ENCODE results near the gene MED13L.

Gene MED13L

GRCh38 chr12:116276652-116277466 is 634 bp downstream of the MED13L start:
- peak; percentile 73 for DNase-seq (ENCODE audit: low read depth)

- no peak for DNase-seq (ENCODE audit: low read depth)
These were observed 2.7 kb downstream of the MED13L start for GRCh38 chr12:116274551-116275375.

GRCh38 chr12:116273813-116274550 is 3.5 kb downstream of the MED13L start:
- DNase-seq (ENCODE audit: low read depth), result peak; percentile 22

- no peak for DNase-seq (ENCODE audit: low read depth)
These were observed 9.5 kb downstream of the MED13L start for GRCh38 chr12:116267948-116268347.

GRCh38 chr12:116266631-116267349 is 10.7 kb downstream of the MED13L start:
- peak; percentile 38 for DNase-seq (ENCODE audit: low read depth)

GRCh38 chr12:116266168-116266601 is 11.3 kb downstream of the MED13L start:
- peak; percentile 62 for DNase-seq (ENCODE audit: low read depth)

- no peak for DNase-seq (ENCODE audit: low read depth)
These were observed 11.9 kb downstream of the MED13L start for GRCh38 chr12:116265351-116266147.

- DNase-seq (ENCODE audit: low read depth), result no peak
These were observed 12.9 kb downstream of the MED13L start for GRCh38 chr12:116264525-116265070.

GRCh38 chr12:116263844-116264243 is 13.6 kb downstream of the MED13L start:
- DNase-seq (ENCODE audit: low read depth), result peak; percentile 35

GRCh38 chr12:116263431-116263830 is 14.1 kb downstream of the MED13L start:
- DNase-seq (ENCODE audit: low read depth), result no peak

- no peak for DNase-seq (ENCODE audit: low read depth)
These were observed 14.8 kb downstream of the MED13L start for GRCh38 chr12:116262741-116263140.

GRCh38 chr12:116261525-116262100 is 15.9 kb downstream of the MED13L start:
- DNase-seq (ENCODE audit: low read depth), result no peak

GRCh38 chr12:116259800-116260577 is 17.5 kb downstream of the MED13L start:
- peak; percentile 39 for DNase-seq (ENCODE audit: low read depth)

- DNase-seq (ENCODE audit: low read depth), result no peak
These were observed 19.7 kb downstream of the MED13L start for GRCh38 chr12:116257826-116258225.

- no peak for DNase-seq (ENCODE audit: low read depth)
These were observed 20.3 kb downstream of the MED13L start for GRCh38 chr12:116257215-116257614.

GRCh38 chr12:116249938-116250337 is 27.6 kb downstream of the MED13L start:
- no peak for DNase-seq (ENCODE audit: low read depth)

GRCh38 chr12:116248930-116249329 is 28.6 kb downstream of the MED13L start:
- DNase-seq (ENCODE audit: low read depth), result no peak

GRCh38 chr12:116248433-116248832 is 29.1 kb downstream of the MED13L start:
- DNase-seq (ENCODE audit: low read depth), result no peak

GRCh38 chr12:116247377-116247776 is 30.1 kb downstream of the MED13L start:
- DNase-seq (ENCODE audit: low read depth), result peak; percentile 42
